ENCODE data around the gene ATXN2. TPM values are rescaled to one million over a fixed set of nuclear protein-coding genes. Genes with fewer than 3 reads are reported as not detected.
A peak's percentile ranks its signal among the peaks of the same experiment; 100 is the strongest.

ATXN2 gene
- total RNA-seq, 3 donors from 2014 or later = 49.9 to 82.5 (median 55.4) TPM

DNA sequence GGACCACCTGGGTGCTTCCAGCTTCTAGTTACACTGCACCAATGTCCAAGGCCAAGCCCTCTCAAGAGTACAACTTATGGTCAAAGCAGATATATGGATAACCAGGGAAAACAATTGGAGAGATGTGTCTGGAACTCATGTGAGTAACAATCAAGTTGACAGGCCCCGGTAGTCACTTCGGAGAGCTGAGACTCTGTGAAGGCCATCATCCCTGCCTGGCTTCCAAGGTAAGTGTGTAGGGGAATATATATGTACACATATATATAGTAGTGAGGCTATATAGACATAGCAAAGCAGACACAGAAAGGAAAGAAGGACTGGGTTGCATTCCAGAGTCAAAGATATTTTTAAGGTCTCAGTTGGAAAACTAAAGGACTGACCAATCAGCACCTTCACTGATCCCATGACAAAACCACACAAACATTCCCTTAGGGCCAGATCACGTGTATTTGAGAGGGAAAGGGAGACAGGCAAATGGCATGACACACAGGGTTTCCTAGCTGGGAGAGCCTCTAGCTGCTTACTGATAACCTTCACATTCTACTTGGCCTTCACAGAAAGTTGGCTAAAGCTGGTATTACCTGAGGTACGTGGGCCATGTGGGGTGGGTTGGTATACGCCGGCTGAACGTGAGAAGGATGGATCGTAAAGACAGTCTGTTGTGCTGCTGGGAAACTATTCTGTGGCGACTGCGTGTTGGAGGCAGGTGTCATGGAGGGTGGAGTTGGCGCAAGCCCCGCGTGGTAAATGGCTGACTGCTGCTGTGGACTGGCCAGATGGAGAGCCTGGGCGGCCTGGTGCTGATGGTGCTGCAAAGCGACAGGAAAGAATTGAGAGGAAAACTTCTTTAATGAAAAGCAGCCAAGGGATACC lies 143.4 kb downstream of the ATXN2 start:
- Histone ChIP-seq H3K4me3 (no peak overlapping the region), H3K9me3 (no peaks in the 10 kb centered on the region), H3K36me3 (ENCODE audit: low read depth) (no peaks in the 10 kb centered on the region), H3K4me1 (ENCODE audit: low read depth) (no peaks in the 10 kb centered on the region)
- intact Hi-C loops (cut with DNase I, micrococcal nuclease) = no loop called here
- TF ChIP-seq, protein P1, sequence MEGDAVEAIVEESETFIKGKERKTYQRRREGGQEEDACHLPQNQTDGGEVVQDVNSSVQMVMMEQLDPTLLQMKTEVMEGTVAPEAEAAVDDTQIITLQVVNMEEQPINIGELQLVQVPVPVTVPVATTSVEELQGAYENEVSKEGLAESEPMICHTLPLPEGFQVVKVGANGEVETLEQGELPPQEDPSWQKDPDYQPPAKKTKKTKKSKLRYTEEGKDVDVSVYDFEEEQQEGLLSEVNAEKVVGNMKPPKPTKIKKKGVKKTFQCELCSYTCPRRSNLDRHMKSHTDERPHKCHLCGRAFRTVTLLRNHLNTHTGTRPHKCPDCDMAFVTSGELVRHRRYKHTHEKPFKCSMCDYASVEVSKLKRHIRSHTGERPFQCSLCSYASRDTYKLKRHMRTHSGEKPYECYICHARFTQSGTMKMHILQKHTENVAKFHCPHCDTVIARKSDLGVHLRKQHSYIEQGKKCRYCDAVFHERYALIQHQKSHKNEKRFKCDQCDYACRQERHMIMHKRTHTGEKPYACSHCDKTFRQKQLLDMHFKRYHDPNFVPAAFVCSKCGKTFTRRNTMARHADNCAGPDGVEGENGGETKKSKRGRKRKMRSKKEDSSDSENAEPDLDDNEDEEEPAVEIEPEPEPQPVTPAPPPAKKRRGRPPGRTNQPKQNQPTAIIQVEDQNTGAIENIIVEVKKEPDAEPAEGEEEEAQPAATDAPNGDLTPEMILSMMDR (IDR thresholded peaks at IDR 0.05) = no peak
- DNase-seq = peak in 1 of 3 donors; percentile 29
- ATAC-seq = no peak

GRCh38 chr12:111454716-111455447 lies 144.2 kb downstream of the ATXN2 start:
- no peak for ATAC-seq
- Histone ChIP-seq H3K4me3 (no peak overlapping the region), H3K4me1 (ENCODE audit: low read depth) (no peaks in the 10 kb centered on the region), H3K9me3 (no peaks in the 10 kb centered on the region), H3K36me3 (ENCODE audit: low read depth) (no peaks in the 10 kb centered on the region)
- intact Hi-C loops (cut with DNase I, micrococcal nuclease) = no loop called here
- TF ChIP-seq, protein P1 (IDR thresholded peaks at IDR 0.05) = no peak
- no peak for DNase-seq

- Histone ChIP-seq H3K4me3 (no peak overlapping the region), H3K36me3 (ENCODE audit: low read depth) (no peaks in the 10 kb centered on the region), H3K4me1 (ENCODE audit: low read depth) (no peaks in the 10 kb centered on the region), H3K9me3 (no peaks in the 10 kb centered on the region)
- TF ChIP-seq, protein P1 (IDR thresholded peaks at IDR 0.05) = no peak
- DNase-seq = no peak
- intact Hi-C loops (cut with DNase I, micrococcal nuclease) = no loop called here
- ATAC-seq = no peak
These were observed 144.8 kb downstream of the ATXN2 start for GRCh38 chr12:111454311-111454710.

- intact Hi-C loops (cut with DNase I, micrococcal nuclease) = no loop called here
- DNase-seq (no peak), ATAC-seq (no peak)
- H3K36me3 ChIP-seq (ENCODE audit: low read depth) = no peaks in the 10 kb centered on the region
- TF ChIP-seq, protein P1 (IDR thresholded peaks at IDR 0.05) = no peak
- no peaks in the 10 kb centered on the region for H3K9me3 ChIP-seq
- no peak overlapping the region for H3K4me3 ChIP-seq
- H3K4me1 ChIP-seq (ENCODE audit: low read depth) = no peaks in the 10 kb centered on the region
These were observed 145.8 kb downstream of the ATXN2 start for GRCh38 chr12:111453071-111453989.

GRCh38 chr12:111451649-111452129 lies 147.4 kb downstream of the ATXN2 start:
- Histone ChIP-seq H3K9me3 (no peaks in the 10 kb centered on the region), H3K4me3 (no peak overlapping the region), H3K36me3 (ENCODE audit: low read depth) (no peaks in the 10 kb centered on the region), H3K4me1 (ENCODE audit: low read depth) (peaks cover 12% of the 10 kb centered on the region)
- no peak for DNase-seq
- intact Hi-C loops (cut with DNase I, micrococcal nuclease) = loop anchor here in 1 of 2 donors (2.0 kb wide), 1 partner anchor 55 kb away; no protein-coding TSS in a partner anchor
- ATAC-seq = peak; percentile 61
- TF ChIP-seq, protein P1 (IDR thresholded peaks at IDR 0.05) = peak; percentile 43

Data from mucosa of descending colon (tissue), 3 donors.